ENCODE data around the gene SPX.

Gene SPX, protein sequence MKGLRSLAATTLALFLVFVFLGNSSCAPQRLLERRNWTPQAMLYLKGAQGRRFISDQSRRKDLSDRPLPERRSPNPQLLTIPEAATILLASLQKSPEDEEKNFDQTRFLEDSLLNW

DNA sequence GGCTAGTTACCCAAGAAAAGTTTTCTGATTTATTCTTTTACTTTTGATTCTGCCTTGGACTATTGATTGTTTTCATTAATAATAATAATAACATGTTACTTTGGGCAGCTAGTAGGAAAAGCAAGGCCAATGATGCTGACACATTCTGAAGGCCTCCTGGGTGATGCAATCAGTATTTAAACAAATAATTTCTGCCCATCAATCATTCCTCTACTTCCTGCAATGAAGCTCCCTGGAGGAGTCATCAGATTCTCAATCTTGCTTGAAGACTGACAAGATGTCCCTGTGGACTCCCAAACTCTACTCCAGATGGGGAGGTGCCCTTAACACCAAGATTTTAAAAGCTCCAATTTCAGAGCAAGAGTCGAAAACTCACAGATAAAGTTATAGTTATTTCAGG lies at the start of gene SPX:
Gene SPX, plus strand, starts transcription at position 244 of the 400 bp plus-strand sequence. CDS start 177 bp downstream, outside the sequence.
- Histone ChIP-seq H3K4me3 (ENCODE audit: low read length in 2 of 2) (peak within 1 kb of the TSS; percentile 60 to 80), H3K4me1 (ENCODE audit: control insufficient read depth, insufficient read depth, low read length) (peaks cover 5% of the 10 kb centered on the region), H3K9me3 (ENCODE audit: control insufficient read depth in 2 of 2, low read length in 2 of 2) (no peaks in the 10 kb centered on the region), H3K27me3 (ENCODE audit: control insufficient read depth in 1 of 2, insufficient read depth in 2 of 2, low read length in 2 of 2) (no peaks in the 10 kb centered on the region), H3K9ac (ENCODE audit: low read length in 2 of 2) (peak within 1 kb of the TSS in 1 of 2 donors; percentile 58), H3K27ac (ENCODE audit: low read length) (peak within 1 kb of the TSS; percentile 58), H3K36me3 (ENCODE audit: control insufficient read depth in 2 of 2, insufficient read depth in 2 of 2, low read length in 2 of 2) (no peaks in the 10 kb centered on the region)

- H3K27me3 ChIP-seq (ENCODE audit: control insufficient read depth in 1 of 2, insufficient read depth in 2 of 2, low read length in 2 of 2), result no peaks in the 10 kb centered on the region
- peaks cover 28 to 29% of the 10 kb centered on the region in 2 donors for H3K36me3 ChIP-seq (ENCODE audit: control insufficient read depth in 2 of 2, insufficient read depth in 2 of 2, low read length in 2 of 2)
- no peak overlapping the region for H3K9ac ChIP-seq (ENCODE audit: low read length in 2 of 2)
- H3K4me3 ChIP-seq (ENCODE audit: low read length in 2 of 2), result no peak overlapping the region
- H3K4me1 ChIP-seq (ENCODE audit: control insufficient read depth, insufficient read depth, low read length), result no peaks in the 10 kb centered on the region
- H3K27ac ChIP-seq (ENCODE audit: low read length), result no peak overlapping the region
- no peaks in the 10 kb centered on the region for H3K9me3 ChIP-seq (ENCODE audit: control insufficient read depth in 2 of 2, low read length in 2 of 2)
Measured at GRCh38 chr12:21476949-21477348, 49.1 kb upstream of the SPX start.

DNA sequence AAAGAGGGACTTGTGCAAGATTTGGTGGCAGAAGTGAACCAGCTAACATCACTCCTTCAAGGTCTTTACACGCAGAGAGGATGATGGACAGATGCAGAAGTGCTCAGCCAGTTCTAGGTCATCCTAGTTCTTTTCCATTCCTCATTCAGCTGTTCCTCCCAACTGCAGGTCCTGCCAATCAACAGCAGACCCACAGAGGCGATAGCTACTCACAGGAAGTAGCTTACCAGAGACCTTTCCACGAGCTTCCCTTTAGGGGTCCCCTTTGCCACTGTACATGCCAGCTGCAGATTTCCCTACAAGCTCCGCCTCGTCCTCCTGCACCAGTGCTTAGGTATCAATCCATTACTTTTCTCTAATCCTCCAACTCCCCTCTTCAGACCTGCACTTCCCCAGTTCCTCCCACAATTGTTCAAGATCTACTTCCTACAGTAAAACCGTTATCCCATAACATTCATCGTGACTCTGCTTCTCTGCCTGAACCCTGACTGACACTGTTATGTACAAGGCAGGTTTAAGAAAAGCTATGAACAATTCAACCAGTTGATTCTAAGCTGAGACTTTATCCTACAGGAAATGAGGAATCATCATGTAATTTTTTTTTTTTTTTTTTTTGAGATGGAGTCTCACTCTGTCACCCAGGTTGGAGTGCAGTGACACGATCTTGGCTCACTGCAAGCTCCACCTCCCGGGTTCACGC lies 47.2 kb upstream of the SPX start:
- Histone ChIP-seq H3K36me3 (ENCODE audit: control insufficient read depth in 2 of 2, insufficient read depth in 2 of 2, low read length in 2 of 2) (peaks cover 29 to 37% of the 10 kb centered on the region in 2 donors), H3K27ac (ENCODE audit: low read length) (no peak overlapping the region), H3K9me3 (ENCODE audit: control insufficient read depth in 2 of 2, low read length in 2 of 2) (no peaks in the 10 kb centered on the region), H3K4me3 (ENCODE audit: low read length in 2 of 2) (no peak overlapping the region), H3K27me3 (ENCODE audit: control insufficient read depth in 1 of 2, insufficient read depth in 2 of 2, low read length in 2 of 2) (no peaks in the 10 kb centered on the region), H3K4me1 (ENCODE audit: control insufficient read depth, insufficient read depth, low read length) (no peaks in the 10 kb centered on the region), H3K9ac (ENCODE audit: low read length in 2 of 2) (no peak overlapping the region)

- H3K9me3 ChIP-seq (ENCODE audit: control insufficient read depth in 2 of 2, low read length in 2 of 2), result no peaks in the 10 kb centered on the region
- H3K27me3 ChIP-seq (ENCODE audit: control insufficient read depth in 1 of 2, insufficient read depth in 2 of 2, low read length in 2 of 2), result no peaks in the 10 kb centered on the region
- H3K27ac ChIP-seq (ENCODE audit: low read length), result no peak overlapping the region
- no peaks in the 10 kb centered on the region for H3K4me1 ChIP-seq (ENCODE audit: control insufficient read depth, insufficient read depth, low read length)
- H3K4me3 ChIP-seq (ENCODE audit: low read length in 2 of 2), result no peak overlapping the region
- H3K36me3 ChIP-seq (ENCODE audit: control insufficient read depth in 2 of 2, insufficient read depth in 2 of 2, low read length in 2 of 2), result peaks cover 16 to 21% of the 10 kb centered on the region in 2 donors
- H3K9ac ChIP-seq (ENCODE audit: low read length in 2 of 2), result no peak overlapping the region
Measured at GRCh38 chr12:21483531-21483930, 42.6 kb upstream of the SPX start.

DNA sequence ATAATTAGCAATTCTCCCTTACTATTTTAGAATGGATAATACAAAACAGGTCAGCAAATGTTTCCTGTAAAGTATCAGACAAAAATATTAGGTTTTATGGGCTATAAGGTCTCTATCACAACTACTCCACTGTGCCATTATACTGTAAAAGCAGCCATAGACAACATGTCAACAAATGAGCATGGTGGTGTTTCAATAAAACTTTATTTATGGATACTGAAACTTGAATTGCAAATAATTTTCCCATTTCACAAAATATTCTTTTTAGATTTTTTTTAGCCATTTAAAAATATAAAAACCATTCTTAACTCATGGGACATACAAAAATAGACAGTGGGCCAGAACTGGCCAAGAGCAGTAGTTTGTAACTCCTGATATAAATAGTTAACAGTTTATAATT lies 40.1 kb upstream of the SPX start:
- Histone ChIP-seq H3K4me1 (ENCODE audit: control insufficient read depth, insufficient read depth, low read length) (no peaks in the 10 kb centered on the region), H3K27ac (ENCODE audit: low read length) (no peak overlapping the region), H3K4me3 (ENCODE audit: low read length in 2 of 2) (no peak overlapping the region), H3K9ac (ENCODE audit: low read length in 2 of 2) (no peak overlapping the region), H3K36me3 (ENCODE audit: control insufficient read depth in 2 of 2, insufficient read depth in 2 of 2, low read length in 2 of 2) (peaks cover 5 to 18% of the 10 kb centered on the region in 2 donors), H3K27me3 (ENCODE audit: control insufficient read depth in 1 of 2, insufficient read depth in 2 of 2, low read length in 2 of 2) (no peaks in the 10 kb centered on the region), H3K9me3 (ENCODE audit: control insufficient read depth in 2 of 2, low read length in 2 of 2) (no peaks in the 10 kb centered on the region)

GRCh38 chr12:21499765-21500164 lies 26.3 kb upstream of the SPX start:
- Histone ChIP-seq H3K36me3 (ENCODE audit: control insufficient read depth in 2 of 2, insufficient read depth in 2 of 2, low read length in 2 of 2) (peaks cover 16 to 28% of the 10 kb centered on the region in 2 donors), H3K4me3 (ENCODE audit: low read length in 2 of 2) (no peak overlapping the region), H3K27me3 (ENCODE audit: control insufficient read depth in 1 of 2, insufficient read depth in 2 of 2, low read length in 2 of 2) (no peaks in the 10 kb centered on the region), H3K9me3 (ENCODE audit: control insufficient read depth in 2 of 2, low read length in 2 of 2) (no peaks in the 10 kb centered on the region), H3K27ac (ENCODE audit: low read length) (no peak overlapping the region), H3K9ac (ENCODE audit: low read length in 2 of 2) (no peak overlapping the region), H3K4me1 (ENCODE audit: control insufficient read depth, insufficient read depth, low read length) (peaks cover 14% of the 10 kb centered on the region)

DNA sequence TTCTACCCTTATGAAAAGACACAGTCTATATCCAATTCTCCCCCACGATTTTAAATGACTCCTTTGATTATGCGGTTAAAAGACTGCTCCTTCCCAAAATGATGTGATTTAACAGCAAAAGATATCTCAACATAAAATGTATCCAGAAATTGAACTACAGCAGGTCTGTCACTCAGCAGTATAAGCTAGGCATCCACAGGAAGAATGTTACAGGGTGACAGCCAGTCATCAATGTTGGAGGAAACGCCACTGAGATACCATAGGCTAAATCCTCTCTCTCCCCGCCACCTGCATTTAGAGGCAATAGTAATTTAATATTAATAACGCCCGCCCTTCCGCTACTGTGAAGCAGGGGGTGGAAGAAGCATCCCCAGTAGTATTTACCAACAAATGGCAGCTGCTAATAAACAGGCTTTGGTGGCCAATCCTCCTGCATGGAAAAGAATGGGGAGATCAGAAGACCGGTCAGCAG lies 25.3 kb upstream of the SPX start:
- Histone ChIP-seq H3K4me3 (ENCODE audit: low read length in 2 of 2) (peak overlapping the region; percentile 89 to 92), H3K36me3 (ENCODE audit: control insufficient read depth in 2 of 2, insufficient read depth in 2 of 2, low read length in 2 of 2) (peaks cover 13 to 21% of the 10 kb centered on the region in 2 donors), H3K9me3 (ENCODE audit: control insufficient read depth in 2 of 2, low read length in 2 of 2) (no peaks in the 10 kb centered on the region), H3K9ac (ENCODE audit: low read length in 2 of 2) (peak overlapping the region; percentile 75 to 84), H3K27ac (ENCODE audit: low read length) (peak overlapping the region; percentile 79), H3K4me1 (ENCODE audit: control insufficient read depth, insufficient read depth, low read length) (peaks cover 14% of the 10 kb centered on the region), H3K27me3 (ENCODE audit: control insufficient read depth in 1 of 2, insufficient read depth in 2 of 2, low read length in 2 of 2) (no peaks in the 10 kb centered on the region)

- Histone ChIP-seq H3K9ac (ENCODE audit: low read length in 2 of 2) (peak within 1 kb of the TSS; percentile 75 to 84), H3K27ac (ENCODE audit: low read length) (peak within 1 kb of the TSS; percentile 79), H3K4me1 (ENCODE audit: control insufficient read depth, insufficient read depth, low read length) (peaks cover 14% of the 10 kb centered on the region), H3K9me3 (ENCODE audit: control insufficient read depth in 2 of 2, low read length in 2 of 2) (no peaks in the 10 kb centered on the region), H3K4me3 (ENCODE audit: low read length in 2 of 2) (peak within 1 kb of the TSS; percentile 89 to 92), H3K36me3 (ENCODE audit: control insufficient read depth in 2 of 2, insufficient read depth in 2 of 2, low read length in 2 of 2) (peaks cover 8 to 16% of the 10 kb centered on the region in 2 donors), H3K27me3 (ENCODE audit: control insufficient read depth in 1 of 2, insufficient read depth in 2 of 2, low read length in 2 of 2) (no peaks in the 10 kb centered on the region)
Measured at GRCh38 chr12:21501258-21502163, 24.6 kb upstream of the SPX start, which contains the start of the genes GOLT1B and RECQL. Gene GOLT1B, plus strand, starts transcription at chr12:21501789. Its CDS starts 135 bp downstream, at chr12:21501924. Gene RECQL, minus strand, starts transcription at chr12:21501635. Its CDS starts 2,065 bp downstream, at chr12:21499570.

DNA sequence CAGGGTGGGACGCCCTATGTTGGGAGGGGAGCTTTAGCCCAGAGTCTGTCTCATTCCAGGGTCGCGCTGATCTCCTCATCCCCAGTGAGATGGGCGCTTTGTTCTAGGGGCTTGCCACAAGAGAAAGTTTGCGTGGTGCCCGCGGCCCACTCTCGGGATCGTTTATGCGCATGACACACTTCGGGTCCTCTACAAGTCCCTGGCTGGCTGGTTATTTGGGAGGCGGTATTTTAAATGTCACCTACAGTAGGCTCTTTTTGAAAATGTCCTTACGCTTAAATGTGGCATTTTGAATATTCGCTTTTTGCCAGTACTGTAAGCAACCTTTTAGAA lies 24.0 kb upstream of the SPX start:
- Histone ChIP-seq H3K27me3 (ENCODE audit: control insufficient read depth in 1 of 2, insufficient read depth in 2 of 2, low read length in 2 of 2) (no peaks in the 10 kb centered on the region), H3K4me3 (ENCODE audit: low read length in 2 of 2) (peak overlapping the region; percentile 89 to 92), H3K36me3 (ENCODE audit: control insufficient read depth in 2 of 2, insufficient read depth in 2 of 2, low read length in 2 of 2) (peaks cover 8 to 13% of the 10 kb centered on the region in 2 donors), H3K9me3 (ENCODE audit: control insufficient read depth in 2 of 2, low read length in 2 of 2) (no peaks in the 10 kb centered on the region), H3K4me1 (ENCODE audit: control insufficient read depth, insufficient read depth, low read length) (peaks cover 14% of the 10 kb centered on the region), H3K9ac (ENCODE audit: low read length in 2 of 2) (peak overlapping the region; percentile 75 to 84), H3K27ac (ENCODE audit: low read length) (peak overlapping the region; percentile 79)

GRCh38 chr12:21502872-21503271 lies 23.2 kb upstream of the SPX start:
- Histone ChIP-seq H3K36me3 (ENCODE audit: control insufficient read depth in 2 of 2, insufficient read depth in 2 of 2, low read length in 2 of 2) (peaks cover 3 to 5% of the 10 kb centered on the region in 2 donors), H3K9me3 (ENCODE audit: control insufficient read depth in 2 of 2, low read length in 2 of 2) (no peaks in the 10 kb centered on the region), H3K4me3 (ENCODE audit: low read length in 2 of 2) (peak overlapping the region in 1 of 2 donors; percentile 92), H3K9ac (ENCODE audit: low read length in 2 of 2) (no peak overlapping the region), H3K27ac (ENCODE audit: low read length) (no peak overlapping the region), H3K27me3 (ENCODE audit: control insufficient read depth in 1 of 2, insufficient read depth in 2 of 2, low read length in 2 of 2) (no peaks in the 10 kb centered on the region), H3K4me1 (ENCODE audit: control insufficient read depth, insufficient read depth, low read length) (peaks cover 14% of the 10 kb centered on the region)

Data from stomach smooth muscle (tissue), 2 donors.